ENCODE data around the gene ELK3. TPM values are rescaled to one million over a fixed set of nuclear protein-coding genes. Genes with fewer than 3 reads are reported as not detected.

Gene ELK3
- total RNA-seq, 2 experiments from 2014 or later = 26.8 to 31.5 TPM

GRCh38 chr12:96237035-96237434 is 42.9 kb downstream of the ELK3 start:
- Mint-ChIP-seq H3K36me3 (ENCODE audit: low read depth) (peaks cover 41% of the 10 kb centered on the region), H3K4me3 (peak overlapping the region; percentile 67), H3K9me3 (no peaks in the 10 kb centered on the region), H3K27me3 (no peaks in the 10 kb centered on the region), H3K27ac (peak overlapping the region; percentile 97), H3K4me1 (ENCODE audit: low read depth) (peaks cover 75% of the 10 kb centered on the region)
- DNase-seq (no peak), ATAC-seq (ENCODE audit: poor library complexity) (no peak)
- Histone ChIP-seq H3K27ac (ENCODE audit: low read depth in 1 of 2, low read length in 2 of 2) (peak overlapping the region; percentile 32 to 68), H3K4me1 (ENCODE audit: insufficient read depth, low read length) (peaks cover 80% of the 10 kb centered on the region), H3K36me3 (ENCODE audit: insufficient read depth, low read length) (peaks cover 34% of the 10 kb centered on the region), H3K9me3 (ENCODE audit: control insufficient read depth in 1 of 2, insufficient read depth in 1 of 2, low read length in 2 of 2) (no peaks in the 10 kb centered on the region), H3K27me3 (ENCODE audit: control insufficient read depth in 1 of 2, insufficient read depth in 2 of 2, low read length in 2 of 2) (no peaks in the 10 kb centered on the region), H3K4me3 (ENCODE audit: low read length) (no peak overlapping the region)
- intact Hi-C loops (cut with DNase I, micrococcal nuclease) = no loop called here
- no peak for TF ChIP-seq CTCF (IDR thresholded peaks at IDR 0.05)
- ChIA-PET POLR2A (interaction anchor here (0.8 to 1.8 kb wide), 3 partner anchors 13 to 41 kb away, joined by 3 to 7 read pairs (median 3); no protein-coding TSS in a partner anchor), CTCF (interaction anchor here (1.3 to 3.5 kb wide), 3 partner anchors 22 to 253 kb away, joined by 3 to 15 read pairs (median 8); partner anchors contain the start of genes CDK17 and CFAP54)

GRCh38 chr12:96237465-96238077 is 43.4 kb downstream of the ELK3 start:
- peak; percentile 9 for ATAC-seq (ENCODE audit: poor library complexity)
- CTCF ChIA-PET = interaction anchor here (1.3 to 3.5 kb wide), 3 partner anchors 22 to 252 kb away, joined by 3 to 15 read pairs (median 8); partner anchors contain the start of genes CDK17 and CFAP54

More at GRCh38 chr12:96237465-96238077, 43.4 kb downstream of the ELK3 start:
- Histone ChIP-seq H3K4me1 (ENCODE audit: insufficient read depth, low read length) (peaks cover 86% of the 10 kb centered on the region), H3K27ac (ENCODE audit: low read depth in 1 of 2, low read length in 2 of 2) (peak overlapping the region; percentile 32 to 68), H3K36me3 (ENCODE audit: insufficient read depth, low read length) (peaks cover 37% of the 10 kb centered on the region), H3K27me3 (ENCODE audit: control insufficient read depth in 1 of 2, insufficient read depth in 2 of 2, low read length in 2 of 2) (no peaks in the 10 kb centered on the region), H3K4me3 (ENCODE audit: low read length) (peak overlapping the region; percentile 4), H3K9me3 (ENCODE audit: control insufficient read depth in 1 of 2, insufficient read depth in 1 of 2, low read length in 2 of 2) (no peaks in the 10 kb centered on the region)
- Mint-ChIP-seq H3K36me3 (ENCODE audit: low read depth) (peaks cover 45% of the 10 kb centered on the region), H3K27ac (peak overlapping the region; percentile 97), H3K4me1 (ENCODE audit: low read depth) (peaks cover 79% of the 10 kb centered on the region), H3K9me3 (no peaks in the 10 kb centered on the region), H3K4me3 (peak overlapping the region; percentile 28), H3K27me3 (no peaks in the 10 kb centered on the region)
- POLR2A ChIA-PET = interaction anchor here (0.8 to 1.8 kb wide), 4 partner anchors 12 to 162 kb away, joined by 3 to 9 read pairs (median 5); no protein-coding TSS in a partner anchor
- DNase-seq = peak in 12 of 14 experiments; percentile 23 to 83 (median 43)
- intact Hi-C loops (cut with DNase I, micrococcal nuclease) = no loop called here
- no peak for TF ChIP-seq CTCF (IDR thresholded peaks at IDR 0.05)
